GM23338 (cell line): ENCODE data around the gene SIGLEC6. TPM values are rescaled to one million over a fixed set of nuclear protein-coding genes. Genes with fewer than 3 reads are reported as not detected.

Experiments used
- CREB1 ChIP-seq: fragments of 250-450 bp; sonication (Bioruptor Pico); IDR thresholded peaks from 2 replicates; pipeline ENCODE4 v1.5.0; 2020; ENCODE audit warnings: low read depth, mild to moderate bottlenecking, moderate library complexity
- CTCF ChIP-seq, 2 experiments: fragments of 200-600 bp in 1 of 2; sonication (generic) in 1 of 2; conservative IDR thresholded peaks; 2 replicates each; pipeline versions ENCODE4 v1.5.1 to v1.6.1; 2016 to 2017; ENCODE audit warnings: antibody characterized with exemption in 2 of 2, low read depth in 2 of 2, mild to moderate bottlenecking in 2 of 2, moderate library complexity in 1 of 2
- ETS1 ChIP-seq: IDR thresholded peaks from 2 replicates; pipeline ENCODE4 v1.6.1; 2016; ENCODE audit warnings: antibody characterized with exemption
- EZH2 ChIP-seq: fragments of 200-600 bp; sonication (generic); IDR thresholded peaks from one replicate; pipeline ENCODE4 v1.8.0; 2017; ENCODE audit warnings: antibody characterized with exemption, mild to moderate bottlenecking, low read depth; ENCODE audit not compliant: unreplicated experiment
- JUNB ChIP-seq: IDR thresholded peaks from one replicate; pipeline ENCODE4 v1.6.1; 2016; ENCODE audit warnings: antibody characterized with exemption; ENCODE audit not compliant: unreplicated experiment
- NANOG ChIP-seq: IDR thresholded peaks from 2 replicates; pipeline ENCODE4 v1.6.1; 2016; ENCODE audit warnings: antibody characterized with exemption, borderline replicate concordance
- ZNF114 ChIP-seq: fragments of 250-450 bp; sonication (Bioruptor Pico); IDR thresholded peaks from 2 replicates; pipeline ENCODE4 v1.5.0; 2020; ENCODE audit warnings: mild to moderate bottlenecking, moderate library complexity
- ZNF331 ChIP-seq: fragments of 250-450 bp; sonication (Bioruptor Pico); IDR thresholded peaks from 2 replicates; pipeline ENCODE4 v1.5.0; 2020; ENCODE audit warnings: low read depth, mild to moderate bottlenecking, moderate library complexity
- polyA plus RNA-seq: library from polyadenylated mRNA; unstranded; fragments of >200 nt; fragmentation: Nextera tagmentation; extraction: Ambion mirVana; gene quantifications from 2 replicates; pipeline ENCODE4 v1.2.1, GENCODE V29; 2016
- total RNA-seq: library from RNA; depleted of rRNA; stranded (reverse); fragments of >200 nt; shearing (Covaris generic); gene quantifications from 2 replicates; pipeline ENCODE4 v1.2.3, GENCODE V29; 2014
- TF ChIP-seq, protein P1 (sequence below): fragments of 250-450 bp; sonication (Bioruptor Pico); IDR thresholded peaks from 2 replicates; pipeline ENCODE4 v1.5.0; 2020; ENCODE audit warnings: mild to moderate bottlenecking, moderate library complexity

Gene SIGLEC6
- total and polyA plus RNA-seq, 2 experiments from 2014 or later: 0.76 TPM; not detected in 1

DNA sequence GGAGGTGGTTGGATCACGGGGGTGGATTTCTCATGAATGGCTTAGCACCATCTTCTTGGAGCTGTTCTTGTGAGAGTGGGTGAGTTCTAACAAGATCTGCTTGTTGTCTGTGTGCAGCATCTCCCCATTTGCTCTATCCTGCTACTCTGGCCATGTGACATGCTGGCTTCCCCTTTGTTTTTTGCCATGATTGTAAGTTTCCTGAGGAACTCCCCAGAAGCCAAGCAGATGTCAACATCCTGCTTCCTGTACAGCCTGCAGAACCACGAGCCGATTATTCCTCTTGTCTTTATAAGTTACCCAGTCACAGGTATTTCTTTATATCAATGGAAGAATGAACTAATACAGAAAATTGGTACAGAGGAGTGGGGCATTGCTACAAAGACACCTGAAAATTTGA, 27.6 kb downstream of the SIGLEC6 start (continued):
- TF ChIP-seq, protein P1, sequence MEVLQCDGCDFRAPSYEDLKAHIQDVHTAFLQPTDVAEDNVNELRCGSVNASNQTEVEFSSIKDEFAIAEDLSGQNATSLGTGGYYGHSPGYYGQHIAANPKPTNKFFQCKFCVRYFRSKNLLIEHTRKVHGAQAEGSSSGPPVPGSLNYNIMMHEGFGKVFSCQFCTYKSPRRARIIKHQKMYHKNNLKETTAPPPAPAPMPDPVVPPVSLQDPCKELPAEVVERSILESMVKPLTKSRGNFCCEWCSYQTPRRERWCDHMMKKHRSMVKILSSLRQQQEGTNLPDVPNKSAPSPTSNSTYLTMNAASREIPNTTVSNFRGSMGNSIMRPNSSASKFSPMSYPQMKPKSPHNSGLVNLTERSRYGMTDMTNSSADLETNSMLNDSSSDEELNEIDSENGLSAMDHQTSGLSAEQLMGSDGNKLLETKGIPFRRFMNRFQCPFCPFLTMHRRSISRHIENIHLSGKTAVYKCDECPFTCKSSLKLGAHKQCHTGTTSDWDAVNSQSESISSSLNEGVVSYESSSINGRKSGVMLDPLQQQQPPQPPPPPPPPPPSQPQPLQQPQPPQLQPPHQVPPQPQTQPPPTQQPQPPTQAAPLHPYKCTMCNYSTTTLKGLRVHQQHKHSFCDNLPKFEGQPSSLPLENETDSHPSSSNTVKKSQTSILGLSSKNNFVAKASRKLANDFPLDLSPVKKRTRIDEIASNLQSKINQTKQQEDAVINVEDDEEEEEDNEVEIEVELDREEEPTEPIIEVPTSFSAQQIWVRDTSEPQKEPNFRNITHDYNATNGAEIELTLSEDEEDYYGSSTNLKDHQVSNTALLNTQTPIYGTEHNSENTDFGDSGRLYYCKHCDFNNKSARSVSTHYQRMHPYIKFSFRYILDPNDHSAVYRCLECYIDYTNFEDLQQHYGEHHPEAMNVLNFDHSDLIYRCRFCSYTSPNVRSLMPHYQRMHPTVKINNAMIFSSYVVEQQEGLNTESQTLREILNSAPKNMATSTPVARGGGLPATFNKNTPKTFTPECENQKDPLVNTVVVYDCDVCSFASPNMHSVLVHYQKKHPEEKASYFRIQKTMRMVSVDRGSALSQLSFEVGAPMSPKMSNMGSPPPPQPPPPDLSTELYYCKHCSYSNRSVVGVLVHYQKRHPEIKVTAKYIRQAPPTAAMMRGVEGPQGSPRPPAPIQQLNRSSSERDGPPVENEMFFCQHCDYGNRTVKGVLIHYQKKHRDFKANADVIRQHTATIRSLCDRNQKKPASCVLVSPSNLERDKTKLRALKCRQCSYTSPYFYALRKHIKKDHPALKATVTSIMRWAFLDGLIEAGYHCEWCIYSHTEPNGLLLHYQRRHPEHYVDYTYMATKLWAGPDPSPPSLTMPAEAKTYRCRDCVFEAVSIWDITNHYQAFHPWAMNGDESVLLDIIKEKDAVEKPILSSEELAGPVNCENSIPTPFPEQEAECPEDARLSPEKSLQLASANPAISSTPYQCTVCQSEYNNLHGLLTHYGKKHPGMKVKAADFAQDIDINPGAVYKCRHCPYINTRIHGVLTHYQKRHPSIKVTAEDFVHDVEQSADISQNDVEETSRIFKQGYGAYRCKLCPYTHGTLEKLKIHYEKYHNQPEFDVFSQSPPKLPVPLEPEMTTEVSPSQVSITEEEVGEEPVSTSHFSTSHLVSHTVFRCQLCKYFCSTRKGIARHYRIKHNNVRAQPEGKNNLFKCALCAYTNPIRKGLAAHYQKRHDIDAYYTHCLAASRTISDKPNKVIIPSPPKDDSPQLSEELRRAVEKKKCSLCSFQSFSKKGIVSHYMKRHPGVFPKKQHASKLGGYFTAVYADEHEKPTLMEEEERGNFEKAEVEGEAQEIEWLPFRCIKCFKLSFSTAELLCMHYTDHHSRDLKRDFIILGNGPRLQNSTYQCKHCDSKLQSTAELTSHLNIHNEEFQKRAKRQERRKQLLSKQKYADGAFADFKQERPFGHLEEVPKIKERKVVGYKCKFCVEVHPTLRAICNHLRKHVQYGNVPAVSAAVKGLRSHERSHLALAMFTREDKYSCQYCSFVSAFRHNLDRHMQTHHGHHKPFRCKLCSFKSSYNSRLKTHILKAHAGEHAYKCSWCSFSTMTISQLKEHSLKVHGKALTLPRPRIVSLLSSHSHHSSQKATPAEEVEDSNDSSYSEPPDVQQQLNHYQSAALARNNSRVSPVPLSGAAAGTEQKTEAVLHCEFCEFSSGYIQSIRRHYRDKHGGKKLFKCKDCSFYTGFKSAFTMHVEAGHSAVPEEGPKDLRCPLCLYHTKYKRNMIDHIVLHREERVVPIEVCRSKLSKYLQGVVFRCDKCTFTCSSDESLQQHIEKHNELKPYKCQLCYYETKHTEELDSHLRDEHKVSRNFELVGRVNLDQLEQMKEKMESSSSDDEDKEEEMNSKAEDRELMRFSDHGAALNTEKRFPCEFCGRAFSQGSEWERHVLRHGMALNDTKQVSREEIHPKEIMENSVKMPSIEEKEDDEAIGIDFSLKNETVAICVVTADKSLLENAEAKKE (CRISPR knock-in tag): no peak
- TF ChIP-seq NANOG (no peak), ZNF331 (CRISPR knock-in tag) (no peak), CTCF (conservative IDR thresholded peaks at IDR 0.05; ENCODE audit: low read depth in 2 of 2) (no peak), JUNB (no peak), ZNF114 (CRISPR knock-in tag) (no peak), ETS1 (no peak), EZH2 (no peak), CREB1 (CRISPR knock-in tag) (no peak)
